ENCODE data around the gene SLC23A3.

DNA sequence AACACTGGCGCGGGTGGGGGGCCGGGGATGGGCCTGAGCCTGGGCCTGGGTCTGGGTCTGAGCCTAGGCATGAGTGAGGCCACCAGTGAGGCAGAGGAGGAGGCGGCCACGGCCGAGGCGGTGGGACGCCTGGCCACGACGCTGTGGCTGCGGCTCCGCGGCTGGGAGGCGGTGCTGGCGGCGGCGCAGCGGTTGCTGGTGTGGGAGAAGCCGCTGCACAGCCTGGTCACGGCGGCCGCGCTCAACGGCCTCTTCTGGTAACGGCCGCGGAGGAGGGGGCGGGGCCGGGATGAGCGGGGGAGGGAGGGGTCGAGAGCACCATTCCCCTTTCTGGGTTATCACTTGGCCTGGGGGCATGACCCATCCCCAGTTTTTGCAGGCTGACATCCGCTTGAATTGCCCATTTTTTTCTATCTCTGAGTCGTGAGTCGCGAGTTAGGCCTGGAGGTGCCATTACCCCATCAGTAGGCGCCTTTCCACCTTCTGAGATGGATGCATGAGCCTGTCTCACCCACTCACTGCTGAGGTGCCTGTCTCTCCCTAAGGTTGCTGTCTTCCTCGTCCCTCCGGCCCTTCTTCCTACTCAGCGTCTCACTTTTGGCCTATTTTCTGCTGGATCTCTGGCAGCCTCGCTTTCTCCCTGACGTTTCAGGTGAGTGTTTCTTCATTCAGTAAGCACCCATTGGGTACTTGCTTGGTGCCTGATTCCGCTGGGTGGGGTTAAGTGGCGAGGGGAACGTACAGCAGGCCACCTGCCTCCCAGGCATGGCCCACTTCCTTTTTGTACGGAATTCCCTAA is 8.7 kb upstream of the SLC23A3 start:
- TF ChIP-seq, protein P1, sequence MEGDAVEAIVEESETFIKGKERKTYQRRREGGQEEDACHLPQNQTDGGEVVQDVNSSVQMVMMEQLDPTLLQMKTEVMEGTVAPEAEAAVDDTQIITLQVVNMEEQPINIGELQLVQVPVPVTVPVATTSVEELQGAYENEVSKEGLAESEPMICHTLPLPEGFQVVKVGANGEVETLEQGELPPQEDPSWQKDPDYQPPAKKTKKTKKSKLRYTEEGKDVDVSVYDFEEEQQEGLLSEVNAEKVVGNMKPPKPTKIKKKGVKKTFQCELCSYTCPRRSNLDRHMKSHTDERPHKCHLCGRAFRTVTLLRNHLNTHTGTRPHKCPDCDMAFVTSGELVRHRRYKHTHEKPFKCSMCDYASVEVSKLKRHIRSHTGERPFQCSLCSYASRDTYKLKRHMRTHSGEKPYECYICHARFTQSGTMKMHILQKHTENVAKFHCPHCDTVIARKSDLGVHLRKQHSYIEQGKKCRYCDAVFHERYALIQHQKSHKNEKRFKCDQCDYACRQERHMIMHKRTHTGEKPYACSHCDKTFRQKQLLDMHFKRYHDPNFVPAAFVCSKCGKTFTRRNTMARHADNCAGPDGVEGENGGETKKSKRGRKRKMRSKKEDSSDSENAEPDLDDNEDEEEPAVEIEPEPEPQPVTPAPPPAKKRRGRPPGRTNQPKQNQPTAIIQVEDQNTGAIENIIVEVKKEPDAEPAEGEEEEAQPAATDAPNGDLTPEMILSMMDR (IDR thresholded peaks at IDR 0.05; ENCODE audit: low read length), result no peak
- no peak for TF ChIP-seq EZH2 (IDR thresholded peaks at IDR 0.05; ENCODE audit: borderline replicate concordance, low read length)
